H1 (cell line): ENCODE data around the gene SERHL2. TPM values are rescaled to one million over a fixed set of nuclear protein-coding genes. Genes with fewer than 3 reads are reported as not detected.

Experiments
- CTCF ChIA-PET: fragments of 300-600 bp; sonication (Branson Sonifier 250); formaldehyde crosslinking; loops from one replicate; lab custom pipeline; 2021; ENCODE audit not compliant: partially characterized antibody; lab: Charles Lee
- POLR2A ChIA-PET: fragments of 300-600 bp; sonication (Branson Sonifier 250); formaldehyde crosslinking; loops from one replicate; lab custom pipeline; 2021; ENCODE audit warnings: inconsistent platforms; ENCODE audit not compliant: partially characterized antibody; lab: Charles Lee
- DNase-seq, 2 experiments: peaks; one replicate each; pipeline versions ENCODE4 v3.0.0 to v3.0.0-alpha.2; 2010 to 2022; ENCODE audit warnings: low spot score in 2 of 2, low read depth in 1 of 2, mixed read lengths in 1 of 2
- FAIRE-seq: peaks from 2 replicates; lab custom pipeline; 2011; peaks lifted over from hg19 to GRCh38; lab: Jason Lieb, UNC
- H2AFZ ChIP-seq: 2 replicates; pipeline ENCODE4 v1.8.1; 2012; ENCODE audit warnings: low read length, inconsistent platforms
- H2AK5ac ChIP-seq: 2 replicates; pipeline ENCODE4 v1.6.1; 2013; ENCODE audit warnings: low read depth, low read length
- H2BK120ac ChIP-seq: replicated peaks from 2 replicates; pipeline ENCODE3; 2013; ENCODE audit warnings: low read depth, low read length, inconsistent platforms
- H2BK12ac ChIP-seq: 2 replicates; pipeline ENCODE4 v1.6.1; 2013; ENCODE audit warnings: low read depth, low read length
- H2BK15ac ChIP-seq: 2 replicates; pipeline ENCODE4 v1.6.1; 2013; ENCODE audit warnings: low read length
- H2BK20ac ChIP-seq: 2 replicates; pipeline ENCODE4 v1.6.1; 2013; ENCODE audit warnings: low read length
- H2BK5ac ChIP-seq: 2 replicates; pipeline ENCODE4 v1.6.1; 2013; ENCODE audit warnings: low read depth, low read length
- H3K14ac ChIP-seq: 2 replicates; pipeline ENCODE4 v1.6.1; 2013; ENCODE audit warnings: inconsistent platforms; ENCODE audit not compliant: insufficient read length
- H3K18ac ChIP-seq: 2 replicates; pipeline ENCODE4 v1.6.1; 2013; ENCODE audit warnings: low read length; ENCODE audit errors: extremely low read depth
- H3K23ac ChIP-seq: 2 replicates; pipeline ENCODE4 v1.6.1; 2013; ENCODE audit warnings: inconsistent platforms; ENCODE audit not compliant: insufficient read length
- H3K23me2 ChIP-seq: 2 replicates; pipeline ENCODE4 v1.6.1; 2013; ENCODE audit warnings: low read depth, low read length
- H3K27ac ChIP-seq: 2 replicates; pipeline ENCODE4 v1.6.1; 2011; ENCODE audit warnings: low read depth, low read length, inconsistent platforms
- H3K27me3 ChIP-seq, 4 experiments: replicated peaks in 1 of 4; 1 replicate in 1 of 4; 2 replicates in 3 of 4; pipeline versions ENCODE4 v1.6.1 to v1.8.1; 2011 to 2013; ENCODE audit warnings: low read length in 3 of 4, mild to moderate bottlenecking in 3 of 4, inconsistent platforms in 2 of 4, mixed read lengths in 2 of 4, moderate library complexity in 1 of 4; ENCODE audit not compliant: control insufficient read depth in 3 of 4, insufficient read depth in 3 of 4; ENCODE audit errors: extremely low read depth in 1 of 4
- H3K36me3 ChIP-seq, 4 experiments: 2 replicates each; pipeline versions ENCODE4 v1.6.1 to v1.8.1; 2011 to 2013; ENCODE audit warnings: mild to moderate bottlenecking in 4 of 4, low read length in 3 of 4, moderate library complexity in 2 of 4, control low read depth in 1 of 4, inconsistent platforms in 1 of 4; ENCODE audit not compliant: insufficient read depth in 4 of 4, control insufficient read depth in 2 of 4
- H3K4ac ChIP-seq: replicated peaks from 2 replicates; pipeline ENCODE3; 2013; ENCODE audit warnings: low read length, low read depth, mixed read lengths, inconsistent platforms; ENCODE audit not compliant: insufficient read length
- H3K4me1 ChIP-seq, 4 experiments: replicated peaks in 1 of 4; 1 replicate in 1 of 4; 2 replicates in 3 of 4; pipeline versions ENCODE4 v1.6.1 to v1.8.1; 2011 to 2013; ENCODE audit warnings: low read length in 3 of 4, inconsistent platforms in 2 of 4, mixed read lengths in 1 of 4; ENCODE audit not compliant: insufficient read depth in 4 of 4, control insufficient read depth in 3 of 4
- H3K4me2 ChIP-seq, 2 experiments: 2 replicates each; pipeline versions ENCODE4 v1.6.1 to v1.8.1; 2011 to 2013; ENCODE audit warnings: low read depth in 2 of 2, low read length in 2 of 2, control low read depth in 1 of 2, inconsistent platforms in 1 of 2, mild to moderate bottlenecking in 1 of 2; ENCODE audit not compliant: insufficient read depth in 1 of 2
- H3K4me3 ChIP-seq, 4 experiments: fragments of 200-600, 300-600 bp in 1 of 4; sonication (generic), shearing (Covaris generic), sonication (Bioruptor Twin) in 1 of 4; 2 replicates each; pipeline versions ENCODE4 v1.5.1 to v1.8.1; 2011 to 2016; ENCODE audit warnings: low read length in 4 of 4, low read depth in 3 of 4, control low read depth in 2 of 4, inconsistent platforms in 2 of 4, mild to moderate bottlenecking in 2 of 4, mixed read lengths in 1 of 4, moderate library complexity in 1 of 4; ENCODE audit not compliant: insufficient read depth in 2 of 4; ENCODE audit errors: extremely low read depth in 1 of 4
- H3K56ac ChIP-seq: replicated peaks from 2 replicates; pipeline ENCODE3; 2013; ENCODE audit warnings: low read depth, mild to moderate bottlenecking, mixed read lengths, low read length, inconsistent platforms; ENCODE audit not compliant: insufficient read length
- H3K79me1 ChIP-seq: 2 replicates; pipeline ENCODE4 v1.6.1; 2013; ENCODE audit warnings: low read depth, low read length, control low read depth
- H3K79me2 ChIP-seq, 2 experiments: 2 replicates each; pipeline versions ENCODE4 v1.6.1 to v1.8.1; 2012 to 2013; ENCODE audit warnings: low read length in 2 of 2, mild to moderate bottlenecking in 2 of 2, inconsistent platforms in 1 of 2; ENCODE audit not compliant: insufficient read depth in 2 of 2, control insufficient read depth in 1 of 2
- H3K9ac ChIP-seq, 4 experiments: replicated peaks in 1 of 4; 1 replicate in 1 of 4; 2 replicates in 3 of 4; pipeline versions ENCODE4 v1.6.1 to v1.8.1; 2011 to 2013; ENCODE audit warnings: low read depth in 3 of 4, low read length in 3 of 4, control low read depth in 2 of 4, mild to moderate bottlenecking in 2 of 4, moderate library complexity in 2 of 4, inconsistent platforms in 1 of 4; ENCODE audit errors: extremely low read depth in 1 of 4
- H3K9me3 ChIP-seq, 2 experiments: 2 replicates each; pipeline versions ENCODE4 v1.6.1 to v1.8.1; 2012 to 2013; ENCODE audit warnings: mild to moderate bottlenecking in 2 of 2, moderate library complexity in 2 of 2, control low read depth in 1 of 2, inconsistent platforms in 1 of 2, low read depth in 1 of 2, low read length in 1 of 2, mixed read lengths in 1 of 2; ENCODE audit not compliant: insufficient read depth in 2 of 2
- H4K20me1 ChIP-seq, 2 experiments: replicated peaks in 1 of 2; 2 replicates each; pipeline versions ENCODE3 to v1.8.1; 2011 to 2013; ENCODE audit warnings: inconsistent platforms in 2 of 2, low read length in 2 of 2, mild to moderate bottlenecking in 1 of 2; ENCODE audit not compliant: insufficient read depth in 2 of 2, control insufficient read depth in 1 of 2
- H4K5ac ChIP-seq: 2 replicates; pipeline ENCODE4 v1.6.1; 2013; ENCODE audit warnings: low read length, low read depth, mixed read lengths, inconsistent platforms; ENCODE audit not compliant: insufficient read length
- H4K8ac ChIP-seq: 2 replicates; pipeline ENCODE4 v1.8.0; 2013; ENCODE audit warnings: mild to moderate bottlenecking, moderate library complexity, low read length, inconsistent platforms; ENCODE audit not compliant: insufficient read depth; ENCODE audit errors: extremely low read depth
- H4K91ac ChIP-seq: replicated peaks from 2 replicates; pipeline ENCODE3; 2013; ENCODE audit warnings: low read length, mixed read lengths, inconsistent platforms; ENCODE audit not compliant: insufficient read length
- CEBPB ChIP-seq: IDR thresholded peaks from 2 replicates; pipeline ENCODE4 v1.6.1; 2012; ENCODE audit warnings: low read depth, low read length
- JUND ChIP-seq: IDR thresholded peaks from 2 replicates; pipeline ENCODE4 v1.6.1; 2011; ENCODE audit warnings: mild to moderate bottlenecking, improper control_type of control experiment, low read length
- POU5F1 ChIP-seq: IDR thresholded peaks from 2 replicates; pipeline ENCODE4 v1.6.1; 2011; ENCODE audit warnings: low read depth, mild to moderate bottlenecking, low read length, moderate library complexity
- RBBP5 ChIP-seq: IDR thresholded peaks from 2 replicates; pipeline ENCODE4 v1.7.1; 2012; ENCODE audit warnings: low read depth, mild to moderate bottlenecking, inconsistent platforms, low read length, moderate library complexity, borderline replicate concordance
- TAF7 ChIP-seq: optimal IDR thresholded peaks from 2 replicates; pipeline ENCODE3; 2011; ENCODE audit warnings: low read depth, mild to moderate bottlenecking, inconsistent platforms, low read length, moderate library complexity, borderline replicate concordance
- TEAD4 ChIP-seq: IDR thresholded peaks from 2 replicates; pipeline ENCODE4 v1.6.1; 2012; ENCODE audit warnings: low read depth, low read length, inconsistent platforms, mixed read lengths
- YY1 ChIP-seq: IDR thresholded peaks from 2 replicates; pipeline ENCODE4 v1.6.1; 2011; ENCODE audit warnings: low read depth, mild to moderate bottlenecking, low read length
- WGBS, 2 experiments: shearing (Covaris generic) in 1 of 2; methylation state at CpG; one replicate each; pipeline versions ENCODE4 v1.1.6 to v1.1.7; 2013 to 2015; ENCODE audit warnings: low lambda C conversion rate in 2 of 2, mixed read lengths in 2 of 2, inconsistent platforms in 1 of 2, low coverage in 1 of 2, missing lambda C conversion rate in 1 of 2; ENCODE audit not compliant: insufficient replicate concordance in 2 of 2, insufficient coverage in 1 of 2, insufficient read length in 1 of 2; ENCODE audit errors: extremely low coverage in 1 of 2, missing lambda C conversion rate in 1 of 2; 5-methylcytosine and 5-hydroxymethylcytosine counted together
- polyA plus RNA-seq, 7 experiments: library from polyadenylated mRNA; depleted of rRNA in 3 of 7; stranded (reverse) in 5 of 7; unstranded in 2 of 7; fragments of >200 nt in 5 of 7; fragments of 200-250 nt in 2 of 7; gene quantifications; 1 replicate in 5 of 7; 2 replicates in 1 of 7; 4 replicates in 1 of 7; pipeline versions ENCODE4 v1.2.1 to v1.2.3, GENCODE V29; 2011 to 2013; ENCODE audit warnings: missing spikeins in 2 of 7, mixed read lengths in 2 of 7
- total RNA-seq: library from RNA; stranded (reverse); fragmentation: NEBNext Ultra II Directional; extraction: Animal tissue kit (Norgen Biotek cat#: 25700); gene quantifications from 2 replicates; pipeline ENCODE4 v1.2.1, GENCODE V29; 2021
- TF ChIP-seq, protein P1 (sequence below): IDR thresholded peaks from 2 replicates; pipeline ENCODE4 v1.6.1; 2012; ENCODE audit warnings: low read length, inconsistent platforms
- TF ChIP-seq, protein P2 (sequence below), 3 experiments: IDR thresholded peaks; 1 replicate in 2 of 3; 2 replicates in 1 of 3; pipeline versions ENCODE4 v1.5.1 to v1.6.1; 2011; ENCODE audit warnings: low read length in 3 of 3, mild to moderate bottlenecking in 3 of 3, inconsistent platforms in 2 of 3, low read depth in 1 of 3, moderate library complexity in 1 of 3; ENCODE audit not compliant: insufficient read depth in 1 of 3; ENCODE audit errors: control extremely low read depth in 1 of 3

SERHL2 gene
- total and polyA plus RNA-seq, 2 of the 8 experiments (the other 6 are each of a cell fraction or from before 2014, with no cell fraction given) = 0.91 TPM; not detected in 1

DNA sequence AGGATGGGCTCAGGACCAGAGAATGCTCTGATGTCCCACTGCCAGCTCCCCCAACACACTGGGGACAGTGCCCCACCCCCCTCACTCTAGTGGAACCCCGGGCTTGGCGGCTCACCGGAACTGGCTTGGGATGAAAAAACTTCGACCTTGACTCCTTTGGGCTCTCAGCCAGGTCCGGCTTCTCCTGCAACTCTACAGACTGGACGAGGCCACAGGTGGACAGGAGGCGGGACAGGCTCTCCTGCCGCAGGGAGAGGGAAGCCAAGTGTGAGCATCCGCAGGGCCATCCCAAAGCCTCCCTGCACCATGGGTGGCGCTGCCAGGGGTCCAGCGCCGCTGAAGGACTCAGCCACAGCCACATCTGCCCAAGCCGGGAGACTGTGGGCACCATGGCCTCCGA is 37.9 kb upstream of the SERHL2 start:
- Histone ChIP-seq H3K79me2 (peaks cover 0 to 13% of the 10 kb centered on the region in 2 experiments; a peak in 2 of 4 replicates), H3K27me3 (no peaks in the 10 kb centered on the region), H3K36me3 (peaks cover 2 to 29% (median 12%) of the 10 kb centered on the region in 4 experiments; a peak in 5 of 8 replicates), H4K8ac (no peak overlapping the region), H3K27ac (no peak overlapping the region), H3K9me3 (no peaks in the 10 kb centered on the region), H2AK5ac (no peak overlapping the region), H4K91ac (no peak overlapping the region), H3K4ac (no peak overlapping the region), H3K4me1 (peaks cover 0 to 5% (median 3%) of the 10 kb centered on the region in 4 experiments; a peak in 4 of 7 replicates), H3K23ac (no peak overlapping the region), H2AFZ (no peak overlapping the region), H2BK120ac (no peak overlapping the region), H2BK20ac (no peak overlapping the region), H2BK15ac (no peak overlapping the region), H4K5ac (no peak overlapping the region), H2BK5ac (no peak overlapping the region), H4K20me1 (peaks cover 2 to 5% of the 10 kb centered on the region in 2 experiments), H3K4me3 (no peak overlapping the region), H3K23me2 (peaks cover 5% of the 10 kb centered on the region), H3K4me2 (no peak overlapping the region), H3K56ac (no peak overlapping the region), H2BK12ac (no peak overlapping the region), H3K9ac (no peak overlapping the region), H3K18ac (no peak overlapping the region), H3K14ac (no peak overlapping the region), H3K79me1 (no peaks in the 10 kb centered on the region)
- no peak for FAIRE-seq
- no peak for DNase-seq
- WGBS, 2 experiments = 96% methylated on average over 12 of the region's 14 CpGs; no CpG with 5 or more reads in 1 of the 2 experiments
- TF ChIP-seq CEBPB (no peak), TEAD4 (no peak), POU5F1 (no peak), YY1 (no peak), JUND (no peak), RBBP5 (no peak), TAF7 (no peak)
- TF ChIP-seq, protein P1, sequence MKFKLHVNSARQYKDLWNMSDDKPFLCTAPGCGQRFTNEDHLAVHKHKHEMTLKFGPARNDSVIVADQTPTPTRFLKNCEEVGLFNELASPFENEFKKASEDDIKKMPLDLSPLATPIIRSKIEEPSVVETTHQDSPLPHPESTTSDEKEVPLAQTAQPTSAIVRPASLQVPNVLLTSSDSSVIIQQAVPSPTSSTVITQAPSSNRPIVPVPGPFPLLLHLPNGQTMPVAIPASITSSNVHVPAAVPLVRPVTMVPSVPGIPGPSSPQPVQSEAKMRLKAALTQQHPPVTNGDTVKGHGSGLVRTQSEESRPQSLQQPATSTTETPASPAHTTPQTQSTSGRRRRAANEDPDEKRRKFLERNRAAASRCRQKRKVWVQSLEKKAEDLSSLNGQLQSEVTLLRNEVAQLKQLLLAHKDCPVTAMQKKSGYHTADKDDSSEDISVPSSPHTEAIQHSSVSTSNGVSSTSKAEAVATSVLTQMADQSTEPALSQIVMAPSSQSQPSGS = no peak
- TF ChIP-seq, protein P2, sequence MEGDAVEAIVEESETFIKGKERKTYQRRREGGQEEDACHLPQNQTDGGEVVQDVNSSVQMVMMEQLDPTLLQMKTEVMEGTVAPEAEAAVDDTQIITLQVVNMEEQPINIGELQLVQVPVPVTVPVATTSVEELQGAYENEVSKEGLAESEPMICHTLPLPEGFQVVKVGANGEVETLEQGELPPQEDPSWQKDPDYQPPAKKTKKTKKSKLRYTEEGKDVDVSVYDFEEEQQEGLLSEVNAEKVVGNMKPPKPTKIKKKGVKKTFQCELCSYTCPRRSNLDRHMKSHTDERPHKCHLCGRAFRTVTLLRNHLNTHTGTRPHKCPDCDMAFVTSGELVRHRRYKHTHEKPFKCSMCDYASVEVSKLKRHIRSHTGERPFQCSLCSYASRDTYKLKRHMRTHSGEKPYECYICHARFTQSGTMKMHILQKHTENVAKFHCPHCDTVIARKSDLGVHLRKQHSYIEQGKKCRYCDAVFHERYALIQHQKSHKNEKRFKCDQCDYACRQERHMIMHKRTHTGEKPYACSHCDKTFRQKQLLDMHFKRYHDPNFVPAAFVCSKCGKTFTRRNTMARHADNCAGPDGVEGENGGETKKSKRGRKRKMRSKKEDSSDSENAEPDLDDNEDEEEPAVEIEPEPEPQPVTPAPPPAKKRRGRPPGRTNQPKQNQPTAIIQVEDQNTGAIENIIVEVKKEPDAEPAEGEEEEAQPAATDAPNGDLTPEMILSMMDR (IDR thresholded peaks at IDR 0.05; ENCODE audit: control extremely low read depth in 1 of 3, insufficient read depth in 1 of 3, low read depth in 1 of 3, low read length in 3 of 3) = no peak
- CTCF ChIA-PET = no interaction called here
- POLR2A ChIA-PET = interaction anchor here (0.6 to 1.0 kb wide), 2 partner anchors 11 to 862 kb away, joined by 3 read pairs; no protein-coding TSS in a partner anchor
